ENCODE data around the gene GAGE1.
A peak's percentile ranks its signal among the peaks of the same experiment; 100 is the strongest.
"Not testable (repeated sequence)": the region's sequence is repeated elsewhere in the genome, so short reads cannot be mapped to it uniquely, and the experiment has no call there.

GAGE1 gene
- total RNA-seq, result 0 reads per million in 2 donors

GRCh38 chrX:49598720-49599119, at the start of gene GAGE1:
TSS of gene GAGE1 (plus strand) at chrX:49599020. CDS start at chrX:49600175, 1,155 bp downstream.
- not testable (repeated sequence) for DNase-seq

GRCh38 chrX:49550989-49551388, 47.8 kb upstream of the GAGE1 start, which contains the start of gene GAGE12E:
TSS of gene GAGE12E (plus strand) at chrX:49551289. CDS start at chrX:49552444, 1,155 bp downstream.
- DNase-seq, result not testable (repeated sequence)

- DNase-seq, result not testable (repeated sequence)
Observed at GRCh38 chrX:49560542-49560941, 38.3 kb upstream of the GAGE1 start, which contains the start of gene GAGE12F. TSS of gene GAGE12F (plus strand) at chrX:49560842. CDS start at chrX:49561997, 1,155 bp downstream.

GRCh38 chrX:49568728-49569127, 30.1 kb upstream of the GAGE1 start:
- not testable (repeated sequence) for DNase-seq

GRCh38 chrX:49569152-49569551, 29.7 kb upstream of the GAGE1 start:
- DNase-seq, result not testable (repeated sequence)

- not testable (repeated sequence) for DNase-seq
Observed at GRCh38 chrX:49570100-49570499, 28.7 kb upstream of the GAGE1 start, which contains the start of gene GAGE12G. TSS of gene GAGE12G (plus strand) at chrX:49570400. CDS start at chrX:49571555, 1,155 bp downstream.

GRCh38 chrX:49579649-49580048, 19.2 kb upstream of the GAGE1 start, which contains the start of gene GAGE12H:
TSS of gene GAGE12H (plus strand) at chrX:49579949. CDS start at chrX:49581104, 1,155 bp downstream.
- DNase-seq, result not testable (repeated sequence)

- not testable (repeated sequence) for DNase-seq
Observed at GRCh38 chrX:49589196-49589595, 9.6 kb upstream of the GAGE1 start, which contains the start of gene GAGE2A. TSS of gene GAGE2A (plus strand) at chrX:49589496. CDS start at chrX:49590651, 1,155 bp downstream.

- DNase-seq, result peak in 1 of 5 experiments; percentile 3
Observed at GRCh38 chrX:49589769-49590478, 8.9 kb upstream of the GAGE1 start.

GRCh38 chrX:49590488-49590887, 8.3 kb upstream of the GAGE1 start:
- not testable (repeated sequence) for DNase-seq

- no peak for DNase-seq
Observed at GRCh38 chrX:49610718-49611310, 12.0 kb downstream of the GAGE1 start.

GRCh38 chrX:49618574-49618973, 19.8 kb downstream of the GAGE1 start:
- DNase-seq, result no peak

GRCh38 chrX:49627086-49627777, 28.4 kb downstream of the GAGE1 start:
- DNase-seq, result peak in 3 of 5 experiments; percentile 3 to 13 (median 11)

- no peak for DNase-seq
Observed at GRCh38 chrX:49644991-49645637, 46.3 kb downstream of the GAGE1 start.

- no peak for DNase-seq
Observed at GRCh38 chrX:49656533-49656932, 57.7 kb downstream of the GAGE1 start.

Measured in T-helper 2 cell (primary cell).